Prostate gland (tissue), 2 donors: ENCODE data around the gene PGPEP1. TPM values are rescaled to one million over a fixed set of nuclear protein-coding genes. Genes with fewer than 3 reads are reported as not detected.

ENCODE experiments used
- DNase-seq: peaks from one replicate; pipeline ENCODE4 v3.0.0-alpha.2; 2019; ENCODE audit warnings: low spot score
- H3K27ac ChIP-seq, 2 donors: fragments of 200-600 bp; sonication (generic); 2 replicates each; pipeline ENCODE4 v1.5.1; 2017 to 2019
- H3K27me3 ChIP-seq: fragments of 200-600 bp; sonication (generic); replicated peaks from 2 replicates; pipeline ENCODE4 v1.5.1; 2019; ENCODE audit not compliant: insufficient read depth
- H3K36me3 ChIP-seq, 2 donors: fragments of 200-600 bp; sonication (generic); 1 replicate in 1 of 2; 2 replicates in 1 of 2; pipeline versions ENCODE4 v1.5.1 to v1.8.1; 2017 to 2019
- H3K4me1 ChIP-seq: fragments of 200-600 bp; sonication (generic); replicated peaks from 2 replicates; pipeline ENCODE4 v1.5.1; 2019
- H3K4me3 ChIP-seq, 2 donors: fragments of 200-600 bp; sonication (generic); 2 replicates each; pipeline ENCODE4 v1.5.1; 2017 to 2019
- H3K9me3 ChIP-seq: fragments of 200-600 bp; sonication (generic); 2 replicates; pipeline ENCODE4 v1.5.1; 2017
- CTCF ChIP-seq, 4 experiments: fragments of 200-600 bp in 2 of 4; fragments of 450-650 bp in 2 of 4; sonication (generic) in 2 of 4; IDR thresholded peaks; 1 replicate in 3 of 4; 2 replicates in 1 of 4; pipeline ENCODE4 v1.5.1; 2016 to 2019; ENCODE audit warnings: antibody characterized with exemption in 4 of 4, mild to moderate bottlenecking in 2 of 4, moderate library complexity in 2 of 4
- POLR2A ChIP-seq: fragments of 450-650 bp; IDR thresholded peaks from one replicate; pipeline ENCODE4 v1.6.1; 2016; ENCODE audit warnings: antibody characterized with exemption, mild to moderate bottlenecking
- POLR2AphosphoS5 ChIP-seq: sonication (generic); formaldehyde crosslinking; IDR thresholded peaks from one replicate; pipeline ENCODE4 v1.6.1; 2017; ENCODE audit warnings: antibody characterized with exemption
- WGBS: methylation state at CpG from one replicate; pipeline ENCODE4 v1.1.5; 2018; 5-methylcytosine and 5-hydroxymethylcytosine counted together
- intact Hi-C: fragments of 100-400 bp; cut with DNase I; formaldehyde crosslinking; loops from one replicate; pipeline ENCODE4 v1.14.2; 2022
- total RNA-seq, 2 donors: library from RNA; depleted of rRNA; stranded (reverse); fragments of >200 nt; gene quantifications; one replicate each; pipeline ENCODE4 v1.1.0, GENCODE V29; 2016

PGPEP1 gene
- total RNA-seq, 2 donors from 2014 or later = 18.0 to 37.3 TPM

DNA sequence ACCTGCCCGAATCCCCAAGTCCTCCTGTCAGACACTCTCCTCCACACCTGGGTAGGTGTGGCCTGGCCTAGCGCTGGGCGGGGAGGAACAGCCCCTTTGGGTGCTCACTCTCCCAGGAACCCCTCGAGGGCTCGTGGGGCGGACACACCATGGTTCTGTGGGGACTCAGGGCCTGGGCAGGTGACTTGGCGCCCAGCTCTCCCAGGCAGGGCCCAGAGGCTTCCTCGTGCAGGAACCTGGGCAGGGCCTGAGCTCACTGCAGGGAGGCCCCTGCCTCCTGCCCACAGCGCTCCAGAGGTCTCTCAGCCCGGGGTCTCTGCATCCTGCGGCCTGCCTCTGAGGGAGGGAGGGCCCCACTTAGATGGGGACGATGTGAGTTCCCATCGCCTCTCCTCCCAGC is 29.4 kb upstream of the PGPEP1 start:
- Histone ChIP-seq H3K27me3 (no peaks in the 10 kb centered on the region), H3K9me3 (no peaks in the 10 kb centered on the region), H3K4me1 (no peaks in the 10 kb centered on the region), H3K4me3 (no peak overlapping the region), H3K27ac (no peak overlapping the region), H3K36me3 (peaks cover 0 to 18% of the 10 kb centered on the region in 2 donors)
- no peak for DNase-seq
- WGBS = 81% methylated on average over 11 of the region's 13 CpGs
- intact Hi-C loops = no loop called here
- no peak for TF ChIP-seq CTCF (IDR thresholded peaks at IDR 0.05)
- no peak for TF ChIP-seq POLR2A
- no peak for TF ChIP-seq POLR2AphosphoS5

- H3K9me3 ChIP-seq = no peaks in the 10 kb centered on the region
- TF ChIP-seq POLR2AphosphoS5 = no peak
- no peak for TF ChIP-seq POLR2A
- TF ChIP-seq CTCF (IDR thresholded peaks at IDR 0.05) = no peak
- H3K4me3 ChIP-seq = no peak overlapping the region
- intact Hi-C loops = no loop called here
- H3K27me3 ChIP-seq = no peaks in the 10 kb centered on the region
- H3K27ac ChIP-seq = no peak overlapping the region
- DNase-seq = no peak
- 96% methylated on average over 22 of the region's 22 CpGs for WGBS
- H3K36me3 ChIP-seq = peaks cover 0 to 18% of the 10 kb centered on the region in 2 donors
- H3K4me1 ChIP-seq = no peaks in the 10 kb centered on the region
Observed at GRCh38 chr19:18311502-18312091, 28.8 kb upstream of the PGPEP1 start.

DNA sequence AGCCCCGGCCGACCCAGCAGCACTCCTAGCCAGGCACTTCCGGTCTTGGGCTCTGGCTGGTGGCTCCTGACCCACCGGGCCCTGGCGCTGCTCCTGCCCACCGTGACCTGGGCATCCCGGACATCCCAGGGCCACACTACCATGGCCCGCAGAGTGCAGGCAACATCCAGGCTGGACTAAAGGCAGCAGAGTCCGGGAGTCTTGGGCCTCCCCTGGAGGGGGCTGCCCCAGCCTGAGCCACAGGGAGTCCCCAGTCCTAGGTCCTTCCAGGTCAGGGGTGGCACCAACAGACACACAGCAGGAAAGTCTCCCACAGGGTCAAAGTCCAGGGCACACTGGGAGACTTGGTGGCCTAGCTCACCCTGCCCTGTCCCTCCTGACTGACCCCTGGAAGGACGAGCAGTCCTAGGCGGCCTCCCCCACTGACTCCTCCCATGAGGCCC is 28.3 kb upstream of the PGPEP1 start:
- intact Hi-C loops = no loop called here

GRCh38 chr19:18313398-18313797 is 27.0 kb upstream of the PGPEP1 start:
- no peak for TF ChIP-seq POLR2A
- no peak for TF ChIP-seq POLR2AphosphoS5
- no peak for TF ChIP-seq CTCF (IDR thresholded peaks at IDR 0.05)
- Histone ChIP-seq H3K27ac (peak overlapping the region in 1 of 2 donors; percentile 27), H3K4me3 (no peak overlapping the region), H3K27me3 (no peaks in the 10 kb centered on the region), H3K4me1 (no peaks in the 10 kb centered on the region), H3K36me3 (peaks cover 0 to 18% of the 10 kb centered on the region in 2 donors), H3K9me3 (no peaks in the 10 kb centered on the region)
- WGBS = 90% methylated on average over 3 of the region's 3 CpGs
- intact Hi-C loops = no loop called here
- no peak for DNase-seq

More for the DNA sequence above, 28.3 kb upstream of the PGPEP1 start:
- Histone ChIP-seq H3K36me3 (peaks cover 0 to 18% of the 10 kb centered on the region in 2 donors), H3K4me3 (no peak overlapping the region), H3K9me3 (no peaks in the 10 kb centered on the region), H3K27ac (no peak overlapping the region), H3K27me3 (no peaks in the 10 kb centered on the region), H3K4me1 (no peaks in the 10 kb centered on the region)
- TF ChIP-seq POLR2A = no peak
- no peak for TF ChIP-seq POLR2AphosphoS5
- TF ChIP-seq CTCF (IDR thresholded peaks at IDR 0.05) = no peak
- WGBS = 89% methylated on average over 11 of the region's 11 CpGs
- no peak for DNase-seq
